HG02938 (cell line): Measurements from ENCODE around the gene SP7.
"Not testable (repeated sequence)": the region's sequence is repeated elsewhere in the genome, so short reads cannot be mapped to it uniquely, and the experiment has no call there.

Experiments
- ATAC-seq: cut with Tn5 transposase; IDR thresholded peaks from one replicate; pipeline ENCODE4 v1.9.1; 2021; ENCODE audit warnings: mild to moderate bottlenecking, moderate library complexity; ENCODE audit not compliant: unreplicated experiment

The SP7 gene

GRCh38 chr12:53347905-53348304 lies 11.8 kb upstream of the SP7 start:
- ATAC-seq: no peak

GRCh38 chr12:53346491-53346890 lies 10.3 kb upstream of the SP7 start:
- no peak for ATAC-seq

- ATAC-seq: no peak
These were observed 9.5 kb upstream of the SP7 start for GRCh38 chr12:53345486-53346188.

- no peak for ATAC-seq
These were observed 8.8 kb upstream of the SP7 start for GRCh38 chr12:53344824-53345485.

- ATAC-seq: no peak
These were observed 8.3 kb upstream of the SP7 start for GRCh38 chr12:53344487-53344823.

- ATAC-seq: no peak
These were observed 7.8 kb upstream of the SP7 start for GRCh38 chr12:53343969-53344368.

- ATAC-seq: no peak
These were observed 7.3 kb upstream of the SP7 start for GRCh38 chr12:53343449-53343848.

GRCh38 chr12:53340398-53340797 lies 4.2 kb upstream of the SP7 start:
- no peak for ATAC-seq

GRCh38 chr12:53338916-53339315 lies 2.8 kb upstream of the SP7 start:
- ATAC-seq: no peak

GRCh38 chr12:53338017-53338416 lies 1.9 kb upstream of the SP7 start:
- ATAC-seq: no peak

GRCh38 chr12:53334822-53335221 lies 1.3 kb downstream of the SP7 start:
- ATAC-seq: no peak

- ATAC-seq: no peak
These were observed 2.3 kb downstream of the SP7 start for GRCh38 chr12:53333845-53334244.

GRCh38 chr12:53333289-53333688 lies 2.9 kb downstream of the SP7 start:
- ATAC-seq: no peak

- no peak for ATAC-seq
These were observed 3.4 kb downstream of the SP7 start for GRCh38 chr12:53332744-53333143.

GRCh38 chr12:53332339-53332738 lies 3.8 kb downstream of the SP7 start:
- ATAC-seq: not testable (repeated sequence)

GRCh38 chr12:53330671-53331070 lies 5.5 kb downstream of the SP7 start:
- no peak for ATAC-seq

GRCh38 chr12:53328043-53328435 lies 8.1 kb downstream of the SP7 start:
- no peak for ATAC-seq

- no peak for ATAC-seq
These were observed 8.6 kb downstream of the SP7 start for GRCh38 chr12:53327435-53328042.

GRCh38 chr12:53326460-53327185 lies 9.5 kb downstream of the SP7 start:
- ATAC-seq: no peak

GRCh38 chr12:53325511-53326061 lies 10.6 kb downstream of the SP7 start:
- no peak for ATAC-seq

GRCh38 chr12:53324779-53325510 lies 11.2 kb downstream of the SP7 start:
- peak; percentile 43 for ATAC-seq
